H7 (cell line): ENCODE results near the gene UBASH3B. TPM values are rescaled to one million over a fixed set of nuclear protein-coding genes. Genes with fewer than 3 reads are reported as not detected.
A peak's percentile ranks its signal among the peaks of the same experiment; 100 is the strongest.

Source experiments
- DNase-seq: peaks from one replicate; pipeline ENCODE4 v3.0.0; 2012
- H3K27me3 ChIP-seq: 2 replicates; pipeline ENCODE4 v1.6.0; 2011; ENCODE audit warnings: mild to moderate bottlenecking, low read length; ENCODE audit not compliant: control insufficient read depth, insufficient read depth
- H3K36me3 ChIP-seq: replicated peaks from 2 replicates; pipeline ENCODE4 v1.5.1; 2011; ENCODE audit warnings: low read length; ENCODE audit not compliant: control insufficient read depth, insufficient read depth
- H3K4me3 ChIP-seq: 2 replicates; pipeline ENCODE4 v1.5.1; 2011; ENCODE audit warnings: low read depth, mild to moderate bottlenecking, control low read depth, low read length, moderate library complexity; ENCODE audit not compliant: insufficient read depth
- total RNA-seq: library from RNA; depleted of rRNA; stranded (reverse); fragments of >200 nt; shearing (Covaris generic); gene quantifications from 2 replicates; pipeline ENCODE4 v1.2.3, GENCODE V29; 2014

The UBASH3B gene
- total RNA-seq, 1 experiment from 2014 or later: 15.9 TPM

DNA sequence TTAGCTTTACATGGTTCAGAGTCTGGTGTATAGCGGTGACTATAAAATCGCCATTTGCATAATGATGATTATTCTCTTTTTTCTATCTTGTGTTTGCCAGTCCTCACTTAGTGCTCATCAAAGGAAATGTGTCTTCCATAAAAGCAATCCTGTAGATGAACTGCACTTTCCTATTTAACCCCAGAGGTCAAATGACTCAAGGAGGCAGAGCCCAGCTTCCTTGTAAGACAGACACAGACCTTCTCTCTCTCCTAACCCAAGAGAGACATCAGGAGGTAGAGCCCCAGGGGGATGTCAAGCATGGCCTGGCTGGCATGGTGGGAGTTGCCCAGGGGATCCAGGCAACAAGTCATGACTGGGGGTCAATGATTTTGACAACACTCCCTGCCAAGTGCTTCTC lies 135.9 kb downstream of the UBASH3B start:
- no peaks in the 10 kb centered on the region for H3K36me3 ChIP-seq
- no peaks in the 10 kb centered on the region for H3K27me3 ChIP-seq
- no peak overlapping the region for H3K4me3 ChIP-seq
- no peak for DNase-seq

DNA sequence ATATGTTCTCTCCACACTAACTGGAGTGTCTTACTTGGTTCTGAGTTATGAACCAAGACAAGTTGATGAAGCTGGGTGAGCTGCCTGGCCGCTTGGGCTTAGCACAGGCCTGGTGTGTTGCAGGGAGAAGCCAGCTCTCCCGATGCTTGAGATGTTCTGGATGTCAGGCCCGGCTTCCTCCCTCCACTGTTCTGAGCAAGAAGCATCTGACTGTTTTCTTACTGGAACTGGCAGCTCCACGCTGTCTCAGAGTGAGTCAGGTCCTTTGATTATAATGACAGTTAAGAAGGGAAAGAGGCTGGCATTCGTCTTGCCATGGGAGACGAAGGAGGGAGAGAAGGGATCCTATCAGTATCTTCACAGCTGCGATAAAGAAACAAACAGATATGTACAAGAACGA lies 136.3 kb downstream of the UBASH3B start:
- H3K4me3 ChIP-seq: no peak overlapping the region
- DNase-seq: no peak

DNA sequence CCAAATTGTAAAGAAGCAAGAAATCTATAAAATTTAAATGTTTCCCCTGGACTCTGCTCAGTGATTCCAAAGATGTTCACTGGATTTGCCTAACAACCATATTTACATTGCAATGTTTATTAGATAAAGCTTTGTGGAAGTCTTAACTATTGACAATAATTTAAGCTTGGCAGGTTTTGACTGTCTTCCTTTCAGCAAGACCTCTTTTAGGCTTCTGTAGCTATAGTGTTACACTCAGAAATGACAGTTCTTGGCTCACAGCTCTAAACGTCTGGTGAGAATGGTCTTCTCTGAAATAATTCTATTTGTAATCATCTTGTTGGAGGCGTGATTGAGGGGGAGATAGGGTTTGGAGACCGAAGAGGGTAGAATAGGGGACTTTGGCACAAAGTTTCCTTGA lies 138.0 kb downstream of the UBASH3B start:
- Histone ChIP-seq H3K27me3 (no peaks in the 10 kb centered on the region), H3K36me3 (no peaks in the 10 kb centered on the region), H3K4me3 (no peak overlapping the region)
- DNase-seq: no peak

More for the DNA sequence above, 136.3 kb downstream of the UBASH3B start:
- Histone ChIP-seq H3K27me3 (no peaks in the 10 kb centered on the region), H3K36me3 (no peaks in the 10 kb centered on the region)

DNA sequence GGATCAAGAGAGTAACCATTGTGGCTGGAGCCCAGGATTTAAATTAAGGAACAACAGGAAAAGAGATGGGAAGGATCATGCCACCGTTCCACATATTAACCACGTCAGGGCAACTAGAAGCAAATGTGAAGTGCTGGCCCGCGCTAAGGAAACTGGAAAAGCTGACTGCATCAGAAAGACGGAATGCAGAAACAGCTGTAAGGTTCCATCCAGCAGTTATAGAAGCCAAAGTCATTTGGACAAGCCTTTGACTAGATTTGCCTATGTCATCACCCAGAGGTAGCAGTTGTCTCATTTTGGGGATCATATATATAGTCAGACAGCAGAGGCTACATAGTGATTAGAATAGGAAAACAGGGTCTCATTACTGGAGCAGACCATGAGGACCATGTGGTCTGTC lies 139.8 kb downstream of the UBASH3B start:
- H3K36me3 ChIP-seq: no peaks in the 10 kb centered on the region
- H3K27me3 ChIP-seq: no peaks in the 10 kb centered on the region
- H3K4me3 ChIP-seq: no peak overlapping the region
- DNase-seq: no peak

DNA sequence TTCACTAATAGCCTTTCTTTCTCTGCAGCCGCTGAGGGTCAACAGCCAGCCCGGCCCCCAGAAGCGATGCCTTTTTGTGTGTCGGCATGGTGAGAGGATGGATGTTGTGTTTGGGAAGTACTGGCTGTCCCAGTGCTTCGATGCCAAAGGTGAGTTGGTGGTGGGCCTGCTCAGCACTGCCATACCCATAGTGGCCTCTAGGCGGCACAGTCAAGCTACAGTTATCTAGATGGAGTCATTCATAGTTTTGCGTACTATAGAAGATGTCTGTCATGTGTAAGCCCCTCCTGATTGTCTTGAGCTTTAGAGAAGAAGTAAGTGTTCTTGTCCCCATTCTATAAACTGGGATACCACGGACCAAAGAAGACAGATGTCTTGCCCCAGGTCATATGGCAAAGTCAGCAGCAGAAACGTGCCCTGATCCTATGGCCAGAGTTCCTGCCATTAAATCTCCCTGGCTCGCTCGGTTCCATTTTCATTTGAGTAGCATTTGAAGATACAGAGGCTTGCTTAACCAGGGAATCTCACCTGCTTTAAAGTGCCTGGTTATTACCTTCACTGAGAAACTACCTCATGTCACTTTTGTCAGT lies 140.7 kb downstream of the UBASH3B start:
- DNase-seq: peak; percentile 59
- no peaks in the 10 kb centered on the region for H3K27me3 ChIP-seq
- no peak overlapping the region for H3K4me3 ChIP-seq
- H3K36me3 ChIP-seq: no peaks in the 10 kb centered on the region

DNA sequence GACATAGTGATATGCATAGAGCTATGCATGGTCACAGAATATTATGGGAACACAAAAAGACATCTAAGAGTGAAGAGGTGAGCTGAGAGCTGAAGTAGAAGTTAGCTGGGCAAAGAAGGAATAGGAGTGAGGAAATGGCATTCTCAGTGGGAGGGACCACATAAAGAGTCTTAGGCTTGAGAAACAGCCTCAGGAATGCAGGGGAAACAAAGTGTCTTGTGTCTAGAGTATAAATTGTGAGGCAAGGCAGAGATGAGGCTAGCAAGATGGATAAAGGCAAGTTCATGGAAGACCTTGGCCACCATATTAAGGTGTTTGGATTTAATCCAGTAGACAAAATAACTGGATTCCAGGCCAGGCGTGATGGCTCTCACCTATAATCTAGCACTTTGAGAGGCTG lies 142.1 kb downstream of the UBASH3B start:
- H3K36me3 ChIP-seq: no peaks in the 10 kb centered on the region
- no peak overlapping the region for H3K4me3 ChIP-seq
- DNase-seq: no peak
- H3K27me3 ChIP-seq: no peaks in the 10 kb centered on the region

DNA sequence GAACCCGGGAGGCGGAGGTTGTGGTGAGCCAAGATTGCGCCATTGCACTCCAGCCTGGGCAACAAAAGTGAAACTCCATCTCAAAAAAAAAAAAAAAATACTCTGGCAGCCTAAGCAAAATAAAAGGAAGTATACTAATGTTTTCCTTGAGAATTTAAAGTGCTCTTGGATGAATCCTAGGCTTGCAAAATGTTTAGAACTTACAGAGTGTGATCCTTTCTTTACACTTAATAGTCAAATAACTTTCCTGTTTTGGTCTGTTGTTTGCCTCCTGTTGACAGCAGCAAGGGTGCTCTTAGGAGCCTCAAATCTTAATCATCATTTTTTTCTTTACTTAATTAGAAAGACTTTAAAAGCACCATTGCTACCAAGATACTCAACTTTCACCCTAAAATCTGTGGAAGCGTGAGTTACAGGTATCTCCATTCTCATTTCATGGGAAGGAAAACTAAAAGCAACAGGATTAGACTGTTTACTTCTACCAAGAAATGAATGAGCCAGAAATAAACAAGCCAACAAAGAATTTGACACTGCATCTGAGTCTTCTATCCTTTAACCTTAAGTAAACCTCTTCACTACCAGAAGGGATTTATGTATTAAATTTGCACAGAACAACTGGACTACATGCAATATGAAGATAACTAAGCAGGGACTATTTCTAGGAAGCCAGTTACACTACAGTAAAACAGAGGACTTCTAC lies 144.0 kb downstream of the UBASH3B start:
- no peaks in the 10 kb centered on the region for H3K36me3 ChIP-seq
- no peak overlapping the region for H3K4me3 ChIP-seq
- H3K27me3 ChIP-seq: no peaks in the 10 kb centered on the region
- DNase-seq: no peak

DNA sequence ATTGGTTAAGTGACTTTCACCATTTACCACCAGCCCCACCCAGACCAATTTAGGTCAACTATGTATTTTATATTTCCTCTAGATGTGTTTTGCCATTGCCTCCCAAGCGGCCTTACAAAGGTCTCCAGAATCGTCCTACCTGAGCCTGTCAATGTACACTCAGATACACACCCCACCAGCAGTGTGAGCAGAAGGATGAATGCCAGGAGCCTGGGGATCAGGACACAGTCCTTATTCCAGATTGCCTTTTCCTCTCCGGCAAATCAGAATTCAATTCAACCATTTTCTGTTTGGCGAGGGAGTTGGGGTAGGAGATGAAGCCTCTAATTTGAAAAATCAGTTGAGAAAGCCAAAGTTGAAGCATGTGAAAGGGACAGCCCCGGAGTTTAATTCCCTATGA lies 147.4 kb downstream of the UBASH3B start:
- Histone ChIP-seq H3K27me3 (no peaks in the 10 kb centered on the region), H3K4me3 (no peak overlapping the region), H3K36me3 (no peaks in the 10 kb centered on the region)
- no peak for DNase-seq

DNA sequence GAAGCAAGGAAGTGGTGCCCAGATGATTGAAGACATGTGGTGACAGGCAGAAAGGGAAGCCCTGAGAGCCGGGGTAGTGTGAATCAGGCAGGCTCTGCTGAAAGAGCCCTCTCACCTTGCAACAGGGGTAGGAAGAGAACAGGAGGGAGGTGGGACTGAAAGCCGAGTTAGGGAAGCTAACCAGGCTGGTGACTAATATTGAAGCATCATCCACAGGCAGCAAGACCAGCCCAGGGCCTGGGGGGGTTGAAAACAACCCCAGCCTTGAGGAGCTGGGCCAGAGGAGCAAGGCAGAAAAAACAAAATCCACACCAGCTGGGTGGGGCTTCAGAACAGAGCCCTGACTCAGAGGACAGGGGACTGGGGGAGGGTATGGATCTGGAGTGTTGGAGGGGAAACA lies 147.8 kb downstream of the UBASH3B start:
- Histone ChIP-seq H3K36me3 (no peaks in the 10 kb centered on the region), H3K4me3 (no peak overlapping the region), H3K27me3 (no peaks in the 10 kb centered on the region)
- no peak for DNase-seq

DNA sequence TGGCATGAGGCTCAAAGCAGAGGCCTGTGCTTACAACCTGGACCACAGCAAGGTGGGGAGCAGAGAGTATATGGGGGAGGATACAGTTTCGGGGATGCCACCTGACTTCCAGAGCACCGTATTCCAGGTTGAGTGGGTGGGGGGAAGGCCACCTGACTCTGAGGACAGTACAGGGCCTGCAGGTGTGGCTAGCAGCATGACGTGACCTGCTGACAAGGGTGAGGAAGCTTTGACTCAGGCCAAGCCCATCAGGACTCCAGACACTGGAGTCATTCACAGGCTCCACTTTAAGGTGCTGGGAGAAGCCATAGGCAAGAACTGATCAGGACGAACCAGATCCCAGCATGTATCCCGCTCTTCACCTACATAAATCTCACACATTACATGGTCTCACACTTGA lies 148.2 kb downstream of the UBASH3B start:
- Histone ChIP-seq H3K36me3 (no peaks in the 10 kb centered on the region), H3K27me3 (no peaks in the 10 kb centered on the region), H3K4me3 (no peak overlapping the region)
- DNase-seq: no peak

DNA sequence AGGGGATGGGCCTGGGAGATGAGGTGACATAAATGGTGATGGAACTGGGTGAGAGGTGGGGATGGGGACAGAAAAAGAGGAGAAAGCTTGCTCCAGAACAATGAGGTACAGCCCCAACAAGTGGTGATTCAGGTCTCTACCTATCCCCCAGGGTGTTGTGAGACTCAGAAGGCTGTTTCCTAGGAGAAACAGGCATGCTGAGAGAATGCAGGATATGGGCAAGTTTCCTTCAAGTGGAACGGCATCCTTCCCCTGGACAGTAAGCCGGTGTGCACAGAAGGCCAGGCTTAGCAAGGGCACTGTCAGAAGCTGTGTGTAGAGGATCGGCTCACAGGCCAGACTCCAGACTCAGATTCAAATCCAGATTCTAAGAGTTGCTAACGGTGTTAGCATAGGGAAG lies 148.6 kb downstream of the UBASH3B start:
- Histone ChIP-seq H3K4me3 (no peak overlapping the region), H3K36me3 (no peaks in the 10 kb centered on the region), H3K27me3 (no peaks in the 10 kb centered on the region)
- DNase-seq: no peak

DNA sequence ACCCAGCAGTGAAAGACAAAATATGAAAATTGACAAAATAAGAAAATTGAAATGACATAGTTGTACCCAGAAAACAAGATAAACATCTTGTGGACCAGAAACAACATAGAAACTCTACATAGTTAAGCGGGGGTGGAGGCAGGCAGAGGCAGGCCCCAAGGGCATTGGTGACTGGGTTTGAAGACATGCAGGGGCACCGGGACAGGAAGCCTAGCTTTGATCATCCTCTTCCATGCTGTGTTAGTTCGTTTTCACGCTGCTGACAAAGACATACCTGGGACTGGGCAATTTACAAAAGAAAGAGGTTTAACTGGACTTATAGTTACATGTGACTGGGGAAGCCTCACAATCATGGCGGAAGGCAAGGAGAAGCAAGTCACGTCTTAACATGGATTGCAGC lies 149.3 kb downstream of the UBASH3B start:
- no peak for DNase-seq
- Histone ChIP-seq H3K4me3 (no peak overlapping the region), H3K27me3 (no peaks in the 10 kb centered on the region), H3K36me3 (no peaks in the 10 kb centered on the region)

DNA sequence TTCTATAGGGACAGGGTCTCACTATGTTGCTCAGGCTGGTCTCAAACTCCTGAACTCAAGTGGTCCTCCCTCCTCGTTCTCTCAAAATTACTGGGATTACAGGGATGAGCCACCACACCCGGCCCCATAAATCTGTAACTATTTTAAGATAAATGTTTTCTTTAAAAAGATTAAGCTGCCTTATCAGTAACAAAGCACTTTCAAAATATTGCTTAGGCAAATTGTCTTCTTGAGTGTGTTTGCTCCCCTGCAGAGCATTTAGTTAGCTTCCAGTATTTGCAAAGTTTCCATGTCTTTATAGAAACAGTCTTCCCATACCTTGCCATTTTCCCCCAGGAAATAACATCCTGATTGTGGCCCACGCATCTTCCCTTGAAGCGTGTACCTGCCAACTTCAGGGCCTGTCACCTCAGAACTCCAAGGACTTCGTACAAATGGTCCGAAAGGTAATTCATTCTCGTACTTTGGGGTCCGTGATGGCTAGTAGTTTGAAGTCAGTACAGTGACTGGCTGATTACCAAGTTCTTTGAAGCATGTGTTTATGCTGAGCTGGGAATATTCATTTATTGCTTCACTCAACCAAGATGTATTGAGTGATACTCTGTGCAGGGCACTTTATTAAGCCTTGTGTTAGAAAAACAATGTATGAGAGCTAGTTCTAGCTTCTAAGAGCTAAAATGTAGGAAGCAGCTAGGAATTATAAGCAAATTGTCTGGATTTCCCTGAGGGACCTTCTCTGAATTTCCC lies 152.4 kb downstream of the UBASH3B start:
- no peaks in the 10 kb centered on the region for H3K36me3 ChIP-seq
- H3K27me3 ChIP-seq: no peaks in the 10 kb centered on the region
- H3K4me3 ChIP-seq: no peak overlapping the region
- no peak for DNase-seq

DNA sequence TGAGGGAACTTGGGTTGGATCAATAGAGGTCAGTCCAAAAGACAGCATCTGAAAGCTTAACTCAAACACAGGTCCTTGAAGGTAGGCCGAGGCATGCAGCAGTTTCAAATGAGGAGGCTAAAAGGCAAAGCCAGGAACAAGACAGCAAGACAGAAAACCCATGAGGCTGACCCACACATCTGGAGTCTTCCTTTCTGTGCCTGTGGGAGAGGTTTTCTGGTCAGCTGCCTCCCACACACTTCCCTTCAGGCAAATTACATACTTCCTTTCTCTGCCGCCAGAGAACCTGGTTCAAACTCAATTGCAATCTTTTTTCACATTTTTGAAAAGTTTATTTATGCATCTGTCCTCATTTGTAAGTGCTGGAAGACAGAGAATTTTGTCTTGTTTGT lies 153.0 kb downstream of the UBASH3B start:
- Histone ChIP-seq H3K36me3 (no peaks in the 10 kb centered on the region), H3K4me3 (no peak overlapping the region), H3K27me3 (no peaks in the 10 kb centered on the region)
- no peak for DNase-seq

DNA sequence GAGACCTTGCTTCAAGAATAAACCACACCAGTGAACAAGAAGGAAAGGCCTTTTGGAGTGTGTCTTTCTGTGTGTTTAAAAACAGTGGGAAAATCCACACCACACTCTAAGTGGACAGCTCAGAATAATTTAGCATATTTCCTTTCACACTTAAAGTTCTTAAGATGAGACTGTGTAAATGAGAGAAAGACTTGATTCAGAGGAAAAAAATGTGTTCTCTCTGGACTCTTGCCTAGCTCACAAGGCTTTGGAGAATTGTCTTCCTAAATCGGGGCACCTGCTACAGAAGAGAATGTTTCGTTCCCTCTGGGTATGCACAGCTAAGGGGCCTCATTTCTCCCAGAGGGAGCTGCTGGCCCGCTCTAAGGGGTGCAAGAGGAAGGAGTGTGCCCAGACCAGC lies 154.3 kb downstream of the UBASH3B start:
- no peaks in the 10 kb centered on the region for H3K36me3 ChIP-seq
- no peak overlapping the region for H3K4me3 ChIP-seq
- no peaks in the 10 kb centered on the region for H3K27me3 ChIP-seq
- no peak for DNase-seq
